Parathyroid adenoma (tissue), 2 donors: ENCODE measurements around the gene TSPAN10.

Source experiments
- H2AFZ ChIP-seq: fragments of 300-600 bp; sonication (generic); one replicate; pipeline ENCODE4 v1.7.0; 2017; ENCODE audit warnings: antibody characterized with exemption, mild to moderate bottlenecking
- H3K27ac ChIP-seq: fragments of 300-600 bp; sonication (generic); one replicate; pipeline ENCODE4 v1.7.0; 2017
- H3K27me3 ChIP-seq: fragments of 300-600 bp; sonication (generic); one replicate; pipeline ENCODE4 v1.7.0; 2017; ENCODE audit warnings: low read length; ENCODE audit not compliant: control insufficient read depth, insufficient read depth
- H3K36me3 ChIP-seq: fragments of 300-600 bp; sonication (generic); one replicate; pipeline ENCODE4 v1.7.0; 2017; ENCODE audit warnings: low read length; ENCODE audit not compliant: control insufficient read depth, insufficient read depth
- H3K4me1 ChIP-seq: fragments of 300-600 bp; sonication (generic); one replicate; pipeline ENCODE4 v1.7.0; 2017; ENCODE audit warnings: control low read depth
- H3K4me2 ChIP-seq: fragments of 300-600 bp; sonication (generic); one replicate; pipeline ENCODE4 v1.7.0; 2017; ENCODE audit warnings: low read length
- H3K4me3 ChIP-seq: fragments of 300-600 bp; sonication (generic); one replicate; pipeline ENCODE4 v1.7.0; 2017; ENCODE audit warnings: low read depth, low read length
- H3K79me2 ChIP-seq: fragments of 300-600 bp; sonication (generic); one replicate; pipeline ENCODE4 v1.7.0; 2017; ENCODE audit warnings: control low read depth
- H3K9ac ChIP-seq: fragments of 300-600 bp; sonication (generic); one replicate; pipeline ENCODE4 v1.7.0; 2017; ENCODE audit warnings: mild to moderate bottlenecking
- H3K9me3 ChIP-seq: fragments of 300-600 bp; sonication (generic); one replicate; pipeline ENCODE4 v1.7.0; 2017; ENCODE audit warnings: low read length; ENCODE audit not compliant: control insufficient read depth
- CTCF ChIP-seq: fragments of 300-600 bp; sonication (generic); IDR thresholded peaks from one replicate; pipeline ENCODE4 v1.7.0; 2017; ENCODE audit warnings: antibody characterized with exemption, mild to moderate bottlenecking
- donor health status: primary hyperparathyroidism.

Gene TSPAN10

GRCh38 chr17:81681672-81682071, 44.7 kb downstream of the TSPAN10 start:
- no peaks in the 10 kb centered on the region for H3K27me3 ChIP-seq
- no peaks in the 10 kb centered on the region for H3K9me3 ChIP-seq
- H3K27ac ChIP-seq = no peak overlapping the region
- H3K4me2 ChIP-seq = no peak overlapping the region
- no peak overlapping the region for H3K9ac ChIP-seq
- no peaks in the 10 kb centered on the region for H3K36me3 ChIP-seq
- no peak for TF ChIP-seq CTCF
- no peak overlapping the region for H3K4me3 ChIP-seq
- H2AFZ ChIP-seq = no peak overlapping the region
- peaks cover 31% of the 10 kb centered on the region for H3K79me2 ChIP-seq
- peaks cover 11% of the 10 kb centered on the region for H3K4me1 ChIP-seq

DNA sequence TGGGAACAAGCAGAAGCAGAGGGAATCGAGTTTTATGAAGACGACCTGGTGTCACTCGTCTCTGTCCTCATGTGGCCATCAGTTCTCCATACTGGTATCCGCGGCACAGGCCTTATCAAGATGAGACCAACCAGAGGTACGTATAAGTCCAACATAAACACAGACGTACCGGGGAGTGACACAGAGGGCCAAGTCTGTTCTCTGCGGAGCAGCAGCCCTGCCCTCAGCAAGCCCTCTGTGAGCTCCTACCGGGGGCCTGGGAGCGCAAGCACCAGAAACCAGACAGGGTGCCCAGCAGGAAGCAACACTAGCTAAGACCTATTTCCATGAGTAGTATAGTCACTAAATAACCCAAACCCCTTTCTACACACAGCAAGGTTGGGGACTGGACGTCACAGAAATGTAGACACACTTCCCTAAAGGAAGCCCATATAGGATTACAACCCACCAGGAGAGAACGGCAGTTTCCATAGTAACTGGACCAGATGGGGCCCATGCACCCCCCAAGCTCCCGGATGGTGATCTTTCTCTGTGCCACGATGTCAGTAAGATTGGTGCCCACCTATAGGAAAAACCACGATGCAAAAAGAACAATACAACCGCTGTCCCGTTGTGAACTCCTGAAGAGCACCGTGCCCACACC, 45.7 kb downstream of the TSPAN10 start:
- Histone ChIP-seq H3K4me2 (peak overlapping the region; percentile 77), H3K27ac (no peak overlapping the region), H3K79me2 (peaks cover 41% of the 10 kb centered on the region), H3K4me3 (peak overlapping the region; percentile 94), H2AFZ (peak overlapping the region; percentile 86), H3K27me3 (no peaks in the 10 kb centered on the region), H3K9me3 (no peaks in the 10 kb centered on the region), H3K36me3 (no peaks in the 10 kb centered on the region), H3K9ac (no peak overlapping the region), H3K4me1 (peaks cover 11% of the 10 kb centered on the region)
- TF ChIP-seq CTCF = no peak

GRCh38 chr17:81683208-81683583, 46.2 kb downstream of the TSPAN10 start:
- Histone ChIP-seq H2AFZ (peak overlapping the region; percentile 86), H3K4me3 (peak overlapping the region; percentile 94), H3K9me3 (no peaks in the 10 kb centered on the region), H3K79me2 (peaks cover 46% of the 10 kb centered on the region), H3K9ac (peak overlapping the region; percentile 58), H3K4me2 (peak overlapping the region; percentile 77), H3K27me3 (no peaks in the 10 kb centered on the region), H3K27ac (peak overlapping the region; percentile 63), H3K4me1 (peaks cover 11% of the 10 kb centered on the region), H3K36me3 (no peaks in the 10 kb centered on the region)
- TF ChIP-seq CTCF = no peak

GRCh38 chr17:81683584-81684441, 46.8 kb downstream of the TSPAN10 start, which contains the start of the genes ARL16 and HGS:
Gene ARL16, minus strand, starts transcription at chr17:81683797. Its CDS starts 44 bp downstream, at chr17:81683753.
Gene HGS, plus strand, starts transcription at chr17:81684011. Its CDS starts 56 bp downstream, at chr17:81684067.
- Histone ChIP-seq H3K27ac (peak within 1 kb of the TSS; percentile 63), H3K4me3 (peak within 1 kb of the TSS; percentile 94), H3K36me3 (no peaks in the 10 kb centered on the region), H3K27me3 (no peaks in the 10 kb centered on the region), H3K9ac (peak within 1 kb of the TSS; percentile 58), H3K79me2 (peaks cover 50% of the 10 kb centered on the region), H3K9me3 (no peaks in the 10 kb centered on the region), H3K4me2 (peak within 1 kb of the TSS; percentile 88), H2AFZ (peak within 1 kb of the TSS; percentile 86), H3K4me1 (peaks cover 11% of the 10 kb centered on the region)
- no peak for TF ChIP-seq CTCF
